Gastrocnemius medialis (tissue), 4 donors: ENCODE measurements around the gene GLB1L2. TPM values are rescaled to one million over a fixed set of nuclear protein-coding genes. Genes with fewer than 3 reads are reported as not detected.

Source experiments
- ATAC-seq, 2 donors: fragments of 150-250 bp; one replicate each; pipeline ENCODE4 v1.9.1; 2016
- DNase-seq, 2 donors: peaks; one replicate each; pipeline ENCODE4 v3.0.0-alpha.2; 2019
- H3K27ac ChIP-seq, 4 donors: fragments of 200-600 bp; sonication (generic); 1 replicate in 1 of 4; 2 replicates in 3 of 4; pipeline ENCODE4 v1.5.1; 2016 to 2018; ENCODE audit warnings: mild to moderate bottlenecking in 2 of 4, moderate library complexity in 1 of 4
- H3K27me3 ChIP-seq, 3 donors: fragments of 200-600 bp; sonication (generic) in 2 of 3; 1 replicate in 1 of 3; 2 replicates in 2 of 3; pipeline versions ENCODE4 v1.5.1 to v1.6.0; 2016 to 2019; ENCODE audit warnings: mild to moderate bottlenecking in 1 of 3, moderate library complexity in 1 of 3
- H3K36me3 ChIP-seq, 2 donors: fragments of 200-600 bp; sonication (generic) in 1 of 2; one replicate each; pipeline ENCODE4 v1.5.1; 2017 to 2018
- H3K4me1 ChIP-seq, 2 donors: fragments of 200-600 bp; sonication (generic) in 1 of 2; one replicate each; pipeline ENCODE4 v1.5.1; 2016 to 2017; ENCODE audit warnings: mild to moderate bottlenecking in 2 of 2
- H3K4me3 ChIP-seq, 4 donors: fragments of 200-600 bp; sonication (generic) in 3 of 4; 1 replicate in 1 of 4; 2 replicates in 3 of 4; pipeline ENCODE4 v1.5.1; 2016 to 2019; ENCODE audit warnings: mild to moderate bottlenecking in 2 of 4
- H3K9me3 ChIP-seq, 3 donors: fragments of 200-600 bp; sonication (generic) in 2 of 3; 1 replicate in 1 of 3; 2 replicates in 2 of 3; pipeline ENCODE4 v1.5.1; 2016 to 2019
- POLR2A ChIP-seq, 2 donors: fragments of 450-650 bp; IDR thresholded peaks; one replicate each; pipeline ENCODE4 v1.6.1; 2017; ENCODE audit warnings: antibody characterized with exemption in 2 of 2, mild to moderate bottlenecking in 2 of 2, moderate library complexity in 2 of 2
- in situ Hi-C, 4 donors: fragments of 200-750 bp; cut with MboI; loops; one replicate each; pipeline versions ENCODE4 v1.15.0 to v1.8.0; 2017; ENCODE audit warnings: low sequenced_read_pairs in 4 of 4
- intact Hi-C: fragments of 100-400 bp; cut with DNase I; formaldehyde crosslinking; loops from one replicate; pipeline ENCODE4 v1.15.1; 2023; ENCODE audit warnings: low total_unique reads
- total RNA-seq, 4 donors: library from RNA; depleted of rRNA; stranded (reverse); fragments of >200 nt; gene quantifications; one replicate each; pipeline versions ENCODE4 v1.1.0 to v1.2.3, GENCODE V29; 2016
- TF ChIP-seq, protein P1 (sequence below), 5 experiments: fragments of 450-650 bp in 3 of 5; fragments of 200-600 bp in 2 of 5; sonication (generic) in 2 of 5; IDR thresholded peaks in 4 of 5; conservative IDR thresholded peaks in 1 of 5; 1 replicate in 4 of 5; 2 replicates in 1 of 5; pipeline ENCODE4 v1.5.1; 2016 to 2019; ENCODE audit warnings: antibody characterized with exemption in 5 of 5, mild to moderate bottlenecking in 3 of 5, moderate library complexity in 3 of 5

The GLB1L2 gene
- total RNA-seq, 4 donors from 2014 or later = 0.33 to 2.9 (median 0.76) TPM; not detected in 1

DNA sequence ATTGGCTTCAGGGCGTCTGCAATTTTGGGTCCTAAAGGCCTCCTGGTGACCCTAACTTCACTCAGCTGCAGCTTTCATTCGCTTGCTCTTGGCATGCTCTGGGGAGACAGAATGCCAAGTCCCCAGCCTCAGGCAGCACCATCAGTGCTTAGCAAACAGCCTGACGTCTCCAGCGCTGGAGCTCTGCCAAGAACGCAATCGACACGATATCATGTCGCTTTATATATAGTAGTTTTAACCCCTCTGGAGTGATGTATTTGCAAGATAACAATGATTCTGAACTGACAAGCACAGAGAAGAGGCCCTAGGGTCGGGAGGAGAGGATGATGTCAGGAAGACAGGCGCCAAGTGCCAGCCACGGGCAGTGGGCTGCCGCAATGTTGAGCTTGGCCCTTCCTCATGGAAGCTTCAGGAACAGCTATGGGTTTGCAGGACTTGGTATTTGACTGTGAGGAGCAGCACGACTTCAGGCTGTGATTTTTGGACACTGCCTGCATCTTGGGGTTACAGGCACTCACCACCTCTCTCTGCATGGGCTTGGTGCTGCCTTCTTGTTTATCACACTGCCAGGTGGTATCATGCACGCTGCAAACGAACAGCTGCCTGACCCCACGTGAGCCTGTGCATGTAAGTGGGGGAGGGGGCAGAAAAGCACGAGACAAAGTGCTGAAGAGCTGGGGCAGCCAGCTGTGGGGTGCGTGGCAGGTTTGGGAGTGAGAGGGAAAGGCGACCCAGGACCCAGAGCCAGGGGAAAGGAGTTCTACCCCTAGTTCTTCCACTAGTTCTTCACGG lies 54.2 kb downstream of the GLB1L2 start:
- peaks cover 3 to 8% of the 10 kb centered on the region in 2 donors for H3K4me1 ChIP-seq
- ATAC-seq (no peak), DNase-seq (no peak)
- no peaks in the 10 kb centered on the region for H3K36me3 ChIP-seq
- no peak overlapping the region for H3K4me3 ChIP-seq
- H3K27ac ChIP-seq = no peak overlapping the region
- intact Hi-C loops = no loop called here
- no peak for TF ChIP-seq POLR2A (IDR thresholded peaks at IDR 0.05)
- TF ChIP-seq, protein P1, sequence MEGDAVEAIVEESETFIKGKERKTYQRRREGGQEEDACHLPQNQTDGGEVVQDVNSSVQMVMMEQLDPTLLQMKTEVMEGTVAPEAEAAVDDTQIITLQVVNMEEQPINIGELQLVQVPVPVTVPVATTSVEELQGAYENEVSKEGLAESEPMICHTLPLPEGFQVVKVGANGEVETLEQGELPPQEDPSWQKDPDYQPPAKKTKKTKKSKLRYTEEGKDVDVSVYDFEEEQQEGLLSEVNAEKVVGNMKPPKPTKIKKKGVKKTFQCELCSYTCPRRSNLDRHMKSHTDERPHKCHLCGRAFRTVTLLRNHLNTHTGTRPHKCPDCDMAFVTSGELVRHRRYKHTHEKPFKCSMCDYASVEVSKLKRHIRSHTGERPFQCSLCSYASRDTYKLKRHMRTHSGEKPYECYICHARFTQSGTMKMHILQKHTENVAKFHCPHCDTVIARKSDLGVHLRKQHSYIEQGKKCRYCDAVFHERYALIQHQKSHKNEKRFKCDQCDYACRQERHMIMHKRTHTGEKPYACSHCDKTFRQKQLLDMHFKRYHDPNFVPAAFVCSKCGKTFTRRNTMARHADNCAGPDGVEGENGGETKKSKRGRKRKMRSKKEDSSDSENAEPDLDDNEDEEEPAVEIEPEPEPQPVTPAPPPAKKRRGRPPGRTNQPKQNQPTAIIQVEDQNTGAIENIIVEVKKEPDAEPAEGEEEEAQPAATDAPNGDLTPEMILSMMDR (IDR thresholded peaks at IDR 0.05 in 4 of 5, conservative IDR thresholded peaks at IDR 0.05 in 1 of 5) = no peak
- in situ Hi-C loops = no loop called here
- H3K27me3 ChIP-seq = peaks cover 0 to 8% (median 6%) of the 10 kb centered on the region in 3 donors
- H3K9me3 ChIP-seq = no peaks in the 10 kb centered on the region

DNA sequence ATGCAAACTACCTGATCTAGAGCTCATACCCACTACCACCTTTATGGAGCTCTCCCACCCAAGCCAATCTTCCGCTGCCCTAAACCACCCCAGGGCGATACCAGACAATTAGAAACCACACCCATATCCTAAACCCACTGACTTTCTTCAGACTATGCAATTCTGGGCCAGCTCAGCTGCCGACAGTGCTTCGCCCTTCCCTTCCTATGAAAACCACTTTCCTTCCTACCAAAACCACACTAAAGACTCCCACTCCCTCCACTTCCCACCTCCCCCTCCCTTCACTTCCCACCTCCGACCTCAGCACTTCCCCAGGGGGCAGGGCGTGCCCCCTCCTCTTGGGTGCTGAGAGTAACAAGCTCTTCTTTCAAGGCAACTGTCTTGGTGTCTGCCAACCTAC lies 55.2 kb downstream of the GLB1L2 start:
- H3K27ac ChIP-seq = no peak overlapping the region
- intact Hi-C loops (no loop called here), in situ Hi-C loops (no loop called here)
- DNase-seq (no peak), ATAC-seq (no peak)
- H3K4me3 ChIP-seq = no peak overlapping the region
- peaks cover 0 to 8% (median 6%) of the 10 kb centered on the region in 3 donors for H3K27me3 ChIP-seq
- no peaks in the 10 kb centered on the region for H3K36me3 ChIP-seq
- H3K9me3 ChIP-seq = no peaks in the 10 kb centered on the region
- peaks cover 3 to 8% of the 10 kb centered on the region in 2 donors for H3K4me1 ChIP-seq
- TF ChIP-seq POLR2A (IDR thresholded peaks at IDR 0.05) = no peak
- TF ChIP-seq, protein P1 (IDR thresholded peaks at IDR 0.05 in 4 of 5, conservative IDR thresholded peaks at IDR 0.05 in 1 of 5) = no peak

DNA sequence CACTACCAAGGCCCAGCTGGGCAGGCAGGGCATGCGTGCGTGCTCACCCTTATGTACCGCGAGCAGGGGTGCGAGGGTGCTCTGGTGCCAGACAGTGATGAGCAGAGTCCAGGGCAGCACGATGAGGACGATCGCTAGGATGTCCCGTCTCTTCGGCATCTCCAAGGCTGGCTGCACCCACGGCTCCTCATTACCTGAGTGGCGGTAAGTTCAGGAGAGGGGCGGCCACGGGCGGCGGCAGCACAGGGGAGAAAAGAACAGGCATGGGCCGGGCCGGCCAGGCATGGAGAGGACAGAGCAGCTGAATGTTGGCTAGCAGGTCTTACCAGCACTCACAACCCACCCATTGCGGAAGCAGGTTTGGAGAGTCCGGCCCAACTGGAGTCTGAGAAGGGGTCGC lies 55.7 kb downstream of the GLB1L2 start:
- DNase-seq = no peak
- Histone ChIP-seq H3K9me3 (no peaks in the 10 kb centered on the region), H3K4me1 (peaks cover 3 to 8% of the 10 kb centered on the region in 2 donors), H3K4me3 (no peak overlapping the region), H3K36me3 (no peaks in the 10 kb centered on the region), H3K27ac (no peak overlapping the region), H3K27me3 (peaks cover 0 to 8% (median 6%) of the 10 kb centered on the region in 3 donors)
- intact Hi-C loops (no loop called here), in situ Hi-C loops (no loop called here)
- no peak for ATAC-seq
- TF ChIP-seq, protein P1 (IDR thresholded peaks at IDR 0.05 in 4 of 5, conservative IDR thresholded peaks at IDR 0.05 in 1 of 5) = no peak
- no peak for TF ChIP-seq POLR2A (IDR thresholded peaks at IDR 0.05)

DNA sequence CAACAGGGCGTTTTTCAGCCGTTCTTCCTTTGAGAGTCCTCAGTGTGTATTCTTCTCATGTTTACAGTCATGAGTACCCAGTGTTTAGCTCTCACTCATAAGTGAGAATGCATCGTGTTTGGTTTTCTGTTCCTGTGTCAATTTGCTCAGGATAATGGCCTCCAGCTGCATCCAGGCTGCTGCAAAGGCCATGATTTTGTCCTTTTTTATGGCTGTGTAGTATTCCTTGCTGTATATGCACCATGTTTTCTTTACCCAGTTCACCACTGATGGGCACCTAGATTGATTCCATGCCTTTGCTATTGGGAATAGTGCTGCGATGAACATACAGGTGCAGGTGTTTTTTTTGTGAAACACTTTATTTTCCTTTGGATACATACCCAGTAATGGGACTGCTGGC lies 56.8 kb downstream of the GLB1L2 start:
- H3K4me1 ChIP-seq = peaks cover 3 to 8% of the 10 kb centered on the region in 2 donors
- TF ChIP-seq, protein P1 (IDR thresholded peaks at IDR 0.05 in 4 of 5, conservative IDR thresholded peaks at IDR 0.05 in 1 of 5) = no peak
- TF ChIP-seq POLR2A (IDR thresholded peaks at IDR 0.05) = no peak

More for the DNA sequence above, 56.8 kb downstream of the GLB1L2 start:
- in situ Hi-C loops = no loop called here
- Histone ChIP-seq H3K27me3 (peaks cover 0 to 8% (median 6%) of the 10 kb centered on the region in 3 donors), H3K4me3 (no peak overlapping the region), H3K9me3 (no peaks in the 10 kb centered on the region), H3K27ac (no peak overlapping the region), H3K36me3 (no peaks in the 10 kb centered on the region)
- DNase-seq = no peak
- no peak for ATAC-seq
- intact Hi-C loops = no loop called here
